Measurements from ENCODE around the gene SGCD. TPM values are rescaled to one million over a fixed set of nuclear protein-coding genes. Genes with fewer than 3 reads are reported as not detected.

Gene SGCD
- total RNA-seq, 1 experiment from 2014 or later, result not detected

DNA sequence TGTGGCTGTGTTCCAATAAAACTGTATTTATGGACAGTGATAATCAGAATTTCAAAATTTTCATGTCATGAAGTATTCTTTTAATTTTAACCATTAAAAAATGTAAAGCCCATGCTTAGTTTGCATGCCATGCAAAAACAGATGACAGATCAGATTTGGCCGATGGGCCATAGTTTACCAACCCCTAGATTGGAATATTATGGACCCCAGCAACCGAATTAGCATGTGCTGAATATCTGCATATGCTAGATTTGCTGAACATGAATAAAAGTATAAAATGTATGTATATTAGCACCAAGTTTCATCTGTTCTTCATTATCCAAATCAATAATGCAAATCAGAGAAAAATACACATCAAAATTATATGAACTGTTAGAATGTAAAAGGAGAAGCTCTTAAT is 364.6 kb downstream of the SGCD start:
- Histone ChIP-seq H2AFZ (ENCODE audit: low read depth, low read length, poor library complexity, severe bottlenecking) (no peak overlapping the region), H3K4me1 (ENCODE audit: control insufficient read depth in 1 of 2, insufficient read depth in 2 of 2, low read length in 2 of 2) (no peaks in the 10 kb centered on the region), H4K20me1 (ENCODE audit: insufficient read depth) (no peaks in the 10 kb centered on the region), H3K79me2 (ENCODE audit: insufficient read depth, low read length) (no peaks in the 10 kb centered on the region), H3K9ac (ENCODE audit: low read length) (no peak overlapping the region), H3K27ac (ENCODE audit: low read depth, low read length) (no peak overlapping the region), H3K9me2 (ENCODE audit: insufficient read depth) (no peaks in the 10 kb centered on the region), H3K4me2 (ENCODE audit: low read length) (no peak overlapping the region), H3K27me3 (ENCODE audit: insufficient read depth, low read length) (no peaks in the 10 kb centered on the region), H3K9me3 (ENCODE audit: control insufficient read depth in 1 of 2, insufficient read depth in 1 of 2, low read depth in 1 of 2, low read length in 2 of 2) (no peaks in the 10 kb centered on the region), H3K4me3 (replicated peaks in 1 of 2; ENCODE audit: low read depth in 1 of 2, low read length in 2 of 2) (no peak overlapping the region), H3K36me3 (ENCODE audit: control insufficient read depth in 1 of 2, insufficient read depth in 2 of 2, low read length in 2 of 2) (no peaks in the 10 kb centered on the region)
- DNase-seq (ENCODE audit: low read depth, low spot score), result no peak
- BruUV-seq (replicated peaks), result no TSS peak
- intact Hi-C loops (cut with micrococcal nuclease), result no loop called here
- POLR2A ChIA-PET, result no interaction called here
- TF ChIP-seq TCF7L2 (IDR thresholded peaks at IDR 0.05; ENCODE audit: borderline replicate concordance, extremely low read depth, insufficient read depth, insufficient read length) (no peak), REST (IDR thresholded peaks at IDR 0.05; ENCODE audit: low read depth) (no peak), EZH2phosphoT487 (IDR thresholded peaks at IDR 0.05; ENCODE audit: borderline replicate concordance) (no peak)
- no peak for ATAC-seq
- RAD21 ChIA-PET (ENCODE audit: low non-redundant PET in 1 of 2, low total read pairs in 2 of 2, uncharacterized antibody in 2 of 2, unreplicated experiment in 2 of 2), result no interaction called here
- CTCF ChIA-PET, result no interaction called here

- Histone ChIP-seq H4K20me1 (ENCODE audit: insufficient read depth) (no peaks in the 10 kb centered on the region), H3K27ac (ENCODE audit: low read depth, low read length) (no peak overlapping the region), H3K4me1 (ENCODE audit: control insufficient read depth in 1 of 2, insufficient read depth in 2 of 2, low read length in 2 of 2) (no peaks in the 10 kb centered on the region), H3K9me3 (ENCODE audit: control insufficient read depth in 1 of 2, insufficient read depth in 1 of 2, low read depth in 1 of 2, low read length in 2 of 2) (no peaks in the 10 kb centered on the region), H3K27me3 (ENCODE audit: insufficient read depth, low read length) (no peaks in the 10 kb centered on the region), H3K9me2 (ENCODE audit: insufficient read depth) (no peaks in the 10 kb centered on the region), H3K4me2 (ENCODE audit: low read length) (no peak overlapping the region), H3K9ac (ENCODE audit: low read length) (no peak overlapping the region), H2AFZ (ENCODE audit: low read depth, low read length, poor library complexity, severe bottlenecking) (no peak overlapping the region), H3K4me3 (replicated peaks in 1 of 2; ENCODE audit: low read depth in 1 of 2, low read length in 2 of 2) (no peak overlapping the region), H3K79me2 (ENCODE audit: insufficient read depth, low read length) (no peaks in the 10 kb centered on the region), H3K36me3 (ENCODE audit: control insufficient read depth in 1 of 2, insufficient read depth in 2 of 2, low read length in 2 of 2) (no peaks in the 10 kb centered on the region)
- ATAC-seq, result no peak
- RAD21 ChIA-PET (ENCODE audit: low non-redundant PET in 1 of 2, low total read pairs in 2 of 2, uncharacterized antibody in 2 of 2, unreplicated experiment in 2 of 2), result no interaction called here
- POLR2A ChIA-PET, result no interaction called here
- BruUV-seq (replicated peaks), result no TSS peak
- CTCF ChIA-PET, result no interaction called here
- DNase-seq (ENCODE audit: low read depth, low spot score), result no peak
- intact Hi-C loops (cut with micrococcal nuclease), result no loop called here
- no peak for TF ChIP-seq YY1 (IDR thresholded peaks at IDR 0.05; ENCODE audit: extremely low read depth, insufficient replicate concordance, low read depth, low read length)
- TF ChIP-seq ZFX (IDR thresholded peaks at IDR 0.05), result no peak
- TF ChIP-seq EGR1 (IDR thresholded peaks at IDR 0.05; ENCODE audit: low read depth), result no peak
- TF ChIP-seq REST (IDR thresholded peaks at IDR 0.05; ENCODE audit: low read depth), result no peak
Measured at GRCh38 chr5:156693113-156693512, 366.1 kb downstream of the SGCD start.

Data from HCT116 (cell line).